GM08714 (cell line): ENCODE data around the gene CNOT1.
A peak's percentile ranks its signal among the peaks of the same experiment; 100 is the strongest.
"Not testable (repeated sequence)": the region's sequence is repeated elsewhere in the genome, so short reads cannot be mapped to it uniquely, and the experiment has no call there.

ENCODE experiments used
- H3K4me3 ChIP-seq: fragments of 200-500 bp; sonication (Bioruptor generic); 2 replicates; pipeline ENCODE4 v1.5.1; 2014; ENCODE audit warnings: mild to moderate bottlenecking, low read length, inconsistent platforms
- ZNF274 ChIP-seq: IDR thresholded peaks from 2 replicates; pipeline ENCODE4 v1.6.1; 2012; ENCODE audit warnings: mild to moderate bottlenecking, low read depth, low read length

The CNOT1 gene

GRCh38 chr16:58629733-58630640, at the start of gene CNOT1:
Gene CNOT1 (minus strand): TSS chr16:58629826. CDS start chr16:58599337, 30,489 bp downstream.
- H3K4me3 ChIP-seq, result peak within 1 kb of the TSS; percentile 82
- TF ChIP-seq ZNF274, result no peak

GRCh38 chr16:58678716-58679115, 49.1 kb upstream of the CNOT1 start:
- TF ChIP-seq ZNF274, result no peak
- no peak overlapping the region for H3K4me3 ChIP-seq

GRCh38 chr16:58678269-58678668, 48.6 kb upstream of the CNOT1 start:
- H3K4me3 ChIP-seq, result no peak overlapping the region
- no peak for TF ChIP-seq ZNF274

GRCh38 chr16:58670946-58671583, 41.4 kb upstream of the CNOT1 start:
- no peak overlapping the region for H3K4me3 ChIP-seq
- TF ChIP-seq ZNF274, result no peak

GRCh38 chr16:58670177-58670576, 40.6 kb upstream of the CNOT1 start:
- no peak overlapping the region for H3K4me3 ChIP-seq
- TF ChIP-seq ZNF274, result no peak

GRCh38 chr16:58665200-58665599, 35.6 kb upstream of the CNOT1 start:
- TF ChIP-seq ZNF274, result no peak
- H3K4me3 ChIP-seq, result no peak overlapping the region

- no peak overlapping the region for H3K4me3 ChIP-seq
- no peak for TF ChIP-seq ZNF274
These were observed 31.7 kb upstream of the CNOT1 start for GRCh38 chr16:58661199-58661830.

- not testable (repeated sequence) for H3K4me3 ChIP-seq
These were observed 30.3 kb upstream of the CNOT1 start for GRCh38 chr16:58659911-58660310.

- no peak overlapping the region for H3K4me3 ChIP-seq
- TF ChIP-seq ZNF274, result no peak
These were observed 29.2 kb upstream of the CNOT1 start for GRCh38 chr16:58658796-58659211.

- TF ChIP-seq ZNF274, result no peak
- no peak overlapping the region for H3K4me3 ChIP-seq
These were observed 27.3 kb upstream of the CNOT1 start for GRCh38 chr16:58656899-58657298.

GRCh38 chr16:58655215-58655596, 25.6 kb upstream of the CNOT1 start:
- no peak overlapping the region for H3K4me3 ChIP-seq
- no peak for TF ChIP-seq ZNF274

GRCh38 chr16:58654560-58655214, 25.1 kb upstream of the CNOT1 start:
- no peak for TF ChIP-seq ZNF274
- H3K4me3 ChIP-seq, result no peak overlapping the region

- H3K4me3 ChIP-seq, result no peak overlapping the region
- TF ChIP-seq ZNF274, result no peak
These were observed 23.1 kb upstream of the CNOT1 start for GRCh38 chr16:58652741-58653140.

- no peak for TF ChIP-seq ZNF274
- no peak overlapping the region for H3K4me3 ChIP-seq
These were observed 22.3 kb upstream of the CNOT1 start for GRCh38 chr16:58651965-58652348.

GRCh38 chr16:58649707-58650106, 20.1 kb upstream of the CNOT1 start:
- TF ChIP-seq ZNF274, result no peak
- H3K4me3 ChIP-seq, result no peak overlapping the region
